ENCODE data around the gene FYN. TPM values are rescaled to one million over a fixed set of nuclear protein-coding genes. Genes with fewer than 3 reads are reported as not detected.
A peak's percentile ranks its signal among the peaks of the same experiment; 100 is the strongest.

FYN gene
- total RNA-seq, 1 donor from 2014 or later = 260 TPM

DNA sequence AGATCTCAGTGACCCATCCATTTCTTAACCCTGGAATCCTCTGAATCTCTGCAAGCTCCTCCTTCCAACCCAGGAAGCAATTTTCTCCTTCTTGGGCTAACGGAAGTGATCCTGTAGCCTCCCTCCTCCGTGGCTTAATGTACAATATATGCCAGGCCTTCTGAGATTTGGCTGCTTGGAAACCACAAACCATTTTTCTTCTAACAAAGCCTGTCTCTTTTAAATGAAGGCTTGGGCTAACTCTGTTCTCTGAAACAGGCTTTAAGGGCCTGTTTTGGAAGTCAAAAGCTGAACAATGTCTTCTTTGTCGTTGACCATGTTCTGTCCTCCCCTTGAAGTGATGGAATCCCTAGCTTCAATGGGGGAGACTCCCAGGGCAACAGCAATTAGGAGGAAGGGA, 14.9 kb downstream of the FYN start:
- Mint-ChIP-seq H3K36me3 (ENCODE audit: low read depth) (no peaks in the 10 kb centered on the region), H3K4me3 (peak overlapping the region; percentile 70), H3K27me3 (ENCODE audit: low read depth) (no peaks in the 10 kb centered on the region), H3K27ac (ENCODE audit: unreplicated experiment) (peak overlapping the region; percentile 97), H3K9me3 (no peaks in the 10 kb centered on the region), H3K4me1 (peaks cover 92% of the 10 kb centered on the region)
- DNase-seq (ENCODE audit: low read depth, low spot score) = no peak
- TF ChIP-seq, protein P1, sequence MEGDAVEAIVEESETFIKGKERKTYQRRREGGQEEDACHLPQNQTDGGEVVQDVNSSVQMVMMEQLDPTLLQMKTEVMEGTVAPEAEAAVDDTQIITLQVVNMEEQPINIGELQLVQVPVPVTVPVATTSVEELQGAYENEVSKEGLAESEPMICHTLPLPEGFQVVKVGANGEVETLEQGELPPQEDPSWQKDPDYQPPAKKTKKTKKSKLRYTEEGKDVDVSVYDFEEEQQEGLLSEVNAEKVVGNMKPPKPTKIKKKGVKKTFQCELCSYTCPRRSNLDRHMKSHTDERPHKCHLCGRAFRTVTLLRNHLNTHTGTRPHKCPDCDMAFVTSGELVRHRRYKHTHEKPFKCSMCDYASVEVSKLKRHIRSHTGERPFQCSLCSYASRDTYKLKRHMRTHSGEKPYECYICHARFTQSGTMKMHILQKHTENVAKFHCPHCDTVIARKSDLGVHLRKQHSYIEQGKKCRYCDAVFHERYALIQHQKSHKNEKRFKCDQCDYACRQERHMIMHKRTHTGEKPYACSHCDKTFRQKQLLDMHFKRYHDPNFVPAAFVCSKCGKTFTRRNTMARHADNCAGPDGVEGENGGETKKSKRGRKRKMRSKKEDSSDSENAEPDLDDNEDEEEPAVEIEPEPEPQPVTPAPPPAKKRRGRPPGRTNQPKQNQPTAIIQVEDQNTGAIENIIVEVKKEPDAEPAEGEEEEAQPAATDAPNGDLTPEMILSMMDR (conservative IDR thresholded peaks at IDR 0.05) = no peak

DNA sequence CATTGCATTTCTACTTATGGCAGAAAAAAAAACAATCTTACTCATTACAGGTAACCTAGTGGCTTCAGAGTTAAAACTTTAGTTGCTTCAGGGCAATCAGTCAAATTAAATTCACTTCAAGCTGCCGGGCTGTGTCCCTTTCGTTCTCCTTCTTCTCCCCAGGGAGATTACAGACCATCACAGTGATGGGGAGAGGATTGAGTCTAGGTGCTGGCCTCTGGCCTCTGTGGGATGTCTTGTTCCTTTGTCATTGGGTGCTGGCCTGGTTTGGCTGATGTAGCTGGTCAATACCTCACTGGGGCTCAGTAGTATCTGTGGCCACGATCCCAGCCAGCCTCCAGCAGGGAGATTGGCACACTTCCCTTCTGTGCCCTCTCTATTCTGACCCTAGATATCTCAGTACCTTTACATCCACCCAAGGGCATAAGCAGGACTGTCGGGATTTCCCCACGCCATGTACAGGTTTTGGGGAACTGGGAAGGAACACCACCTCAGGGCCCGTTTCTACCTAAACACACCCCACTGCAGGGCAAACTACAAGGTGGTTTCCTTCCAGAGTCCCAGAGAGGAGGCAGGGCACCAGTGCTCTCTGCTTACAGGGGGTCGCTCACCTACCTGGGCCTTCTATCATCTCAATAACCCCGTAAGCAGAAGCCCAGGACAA, 15.4 kb downstream of the FYN start:
- H3K4me1 Mint-ChIP-seq = peaks cover 95% of the 10 kb centered on the region
- H3K27me3 Mint-ChIP-seq (ENCODE audit: low read depth) = no peaks in the 10 kb centered on the region

GRCh38 chr6:111855753-111856152, 17.5 kb downstream of the FYN start:
- DNase-seq (ENCODE audit: low read depth, low spot score) = no peak
- Mint-ChIP-seq H3K9me3 (no peaks in the 10 kb centered on the region), H3K36me3 (ENCODE audit: low read depth) (no peaks in the 10 kb centered on the region), H3K4me3 (no peak overlapping the region), H3K27me3 (ENCODE audit: low read depth) (no peaks in the 10 kb centered on the region), H3K4me1 (peaks cover 95% of the 10 kb centered on the region), H3K27ac (ENCODE audit: unreplicated experiment) (no peak overlapping the region)
- TF ChIP-seq, protein P1 (conservative IDR thresholded peaks at IDR 0.05) = no peak

More for the DNA sequence above, 15.4 kb downstream of the FYN start:
- H3K9me3 Mint-ChIP-seq = no peaks in the 10 kb centered on the region
- TF ChIP-seq, protein P1 (conservative IDR thresholded peaks at IDR 0.05) = no peak
- peak overlapping the region; percentile 70 for H3K4me3 Mint-ChIP-seq
- H3K27ac Mint-ChIP-seq (ENCODE audit: unreplicated experiment) = peak overlapping the region; percentile 97
- no peaks in the 10 kb centered on the region for H3K36me3 Mint-ChIP-seq (ENCODE audit: low read depth)
- no peak for DNase-seq (ENCODE audit: low read depth, low spot score)

DNA sequence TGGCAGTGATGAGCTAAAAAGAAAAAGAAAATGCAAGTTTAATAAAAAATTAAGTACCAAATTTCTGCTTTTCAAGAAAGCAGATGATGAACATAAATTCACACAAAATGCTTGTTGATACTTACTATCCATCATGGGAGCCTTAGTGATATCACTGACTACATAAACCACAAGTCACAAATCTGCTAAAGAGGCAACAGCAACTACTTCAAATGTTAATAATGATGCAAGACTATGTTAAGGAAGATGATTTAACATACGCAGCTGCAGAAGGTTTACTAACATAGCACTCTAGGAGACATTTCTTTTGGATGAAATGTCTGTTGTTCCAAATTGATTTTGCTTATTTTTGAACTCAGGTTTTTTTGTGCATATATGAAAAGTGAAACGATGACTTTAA, 18.6 kb downstream of the FYN start:
- Mint-ChIP-seq H3K4me3 (no peak overlapping the region), H3K9me3 (no peaks in the 10 kb centered on the region), H3K36me3 (ENCODE audit: low read depth) (no peaks in the 10 kb centered on the region), H3K27me3 (ENCODE audit: low read depth) (no peaks in the 10 kb centered on the region), H3K4me1 (peaks cover 97% of the 10 kb centered on the region), H3K27ac (ENCODE audit: unreplicated experiment) (no peak overlapping the region)
- DNase-seq (ENCODE audit: low read depth, low spot score) = no peak
- TF ChIP-seq, protein P1 (conservative IDR thresholded peaks at IDR 0.05) = no peak

GRCh38 chr6:111852725-111853124, 20.5 kb downstream of the FYN start:
- peaks cover 93% of the 10 kb centered on the region for H3K4me1 Mint-ChIP-seq
- no peak overlapping the region for H3K27ac Mint-ChIP-seq (ENCODE audit: unreplicated experiment)
- H3K36me3 Mint-ChIP-seq (ENCODE audit: low read depth) = no peaks in the 10 kb centered on the region
- DNase-seq (ENCODE audit: low read depth, low spot score) = no peak
- no peaks in the 10 kb centered on the region for H3K9me3 Mint-ChIP-seq
- TF ChIP-seq, protein P1 (conservative IDR thresholded peaks at IDR 0.05) = no peak
- H3K27me3 Mint-ChIP-seq (ENCODE audit: low read depth) = no peaks in the 10 kb centered on the region
- no peak overlapping the region for H3K4me3 Mint-ChIP-seq
